Measurements from ENCODE around the gene FKBP1A.

FKBP1A gene

DNA sequence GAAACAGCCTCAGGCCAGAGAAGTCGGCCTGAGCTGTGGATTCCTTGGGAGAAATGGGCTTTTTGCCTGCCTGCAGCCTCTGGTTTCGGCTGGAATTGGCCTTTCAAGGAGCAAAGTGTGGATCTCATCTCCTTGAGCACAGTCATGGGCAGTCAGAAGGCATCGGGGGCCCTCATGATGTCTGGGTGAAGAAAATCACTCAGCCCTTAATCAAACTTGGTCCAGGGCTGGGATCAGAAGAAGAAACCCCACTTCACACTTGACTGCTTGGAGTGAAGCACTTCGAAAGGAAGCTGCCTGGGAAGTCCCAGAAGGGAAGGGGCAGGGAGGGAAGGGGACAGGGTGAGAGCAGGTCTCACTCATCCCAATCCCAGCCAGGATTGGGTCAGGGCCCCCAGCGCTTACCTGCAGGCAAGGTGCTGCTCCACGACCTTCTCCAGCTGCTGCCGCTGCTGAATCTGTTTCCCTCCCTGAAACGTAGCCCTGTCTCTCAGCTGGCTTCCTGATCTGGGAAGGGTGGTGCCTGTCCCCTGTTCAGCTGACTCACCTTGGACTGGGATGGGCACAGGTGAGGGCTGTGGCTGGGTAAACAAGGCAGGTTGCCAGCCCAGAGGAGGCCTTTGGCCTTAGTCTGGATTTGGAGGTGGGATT, 64.0 kb downstream of the FKBP1A start, which contains the start of gene SDCBP2:
Gene SDCBP2, minus strand, starts transcription at position 460 of the 651 bp plus-strand sequence. CDS start 8,723 bp downstream, outside the sequence.
- no peaks in the 10 kb centered on the region for H3K9me3 ChIP-seq (ENCODE audit: control insufficient read depth, insufficient read depth, low read length)
- H3K27me3 ChIP-seq (ENCODE audit: control insufficient read depth, insufficient read depth, low read length) = no peaks in the 10 kb centered on the region
- peaks cover 7% of the 10 kb centered on the region for H3K4me1 ChIP-seq (ENCODE audit: control insufficient read depth, insufficient read depth, low read length)
- no peak within 1 kb of the TSS for H3K27ac ChIP-seq (ENCODE audit: low read depth, low read length)
- no peak within 1 kb of the TSS for H3K4me3 ChIP-seq (ENCODE audit: low read depth, low read length)
- 0 out of 2 replicates have a peak, but pooled peaks cover 7% of the 10 kb centered on the region for H3K36me3 ChIP-seq (ENCODE audit: control insufficient read depth, insufficient read depth, low read length)
- H3K9ac ChIP-seq (ENCODE audit: low read depth, low read length) = no peak within 1 kb of the TSS

DNA sequence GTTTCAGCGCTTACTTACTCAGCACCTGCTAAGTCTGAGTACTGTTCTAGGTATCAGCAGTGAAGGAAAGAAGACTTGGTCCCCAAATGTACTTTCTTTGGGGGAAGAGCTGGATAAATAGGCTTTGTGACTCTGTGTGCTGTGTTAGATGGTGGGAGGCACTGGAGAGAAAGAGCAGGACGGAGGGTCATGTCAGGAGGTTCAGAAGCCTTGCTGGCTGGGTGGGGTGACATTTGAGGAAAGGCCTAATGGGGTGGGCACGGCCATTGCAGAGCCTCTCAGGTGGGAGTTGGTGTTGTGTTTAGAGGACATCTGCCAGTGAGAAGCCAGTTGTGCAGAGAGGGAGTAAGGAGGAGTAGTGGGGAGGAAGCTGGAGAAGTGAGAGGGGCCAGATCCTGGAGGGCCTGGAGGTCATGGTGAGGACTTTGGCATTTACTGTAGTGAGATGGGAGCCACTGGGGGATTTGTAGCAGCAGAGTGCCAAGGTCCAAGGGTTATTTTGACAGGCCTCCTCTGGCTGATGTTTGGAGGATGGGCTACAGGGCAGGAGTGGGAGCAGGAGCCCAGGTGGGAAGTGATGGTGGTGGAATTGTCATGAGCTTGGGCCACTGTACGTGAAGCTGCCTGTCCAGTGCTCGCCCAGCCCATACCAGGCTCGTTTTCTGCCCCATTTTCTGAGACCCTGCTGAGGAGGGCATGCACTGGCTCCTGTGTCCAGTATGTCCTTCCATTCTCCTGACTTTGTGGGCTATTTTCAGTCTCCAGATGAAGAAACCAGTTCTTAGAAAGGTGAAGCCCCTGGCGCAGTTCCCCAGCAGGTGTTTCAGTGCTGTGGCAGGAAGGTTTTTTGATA, 64.8 kb downstream of the FKBP1A start:
- no peaks in the 10 kb centered on the region for H3K27me3 ChIP-seq (ENCODE audit: control insufficient read depth, insufficient read depth, low read length)
- no peaks in the 10 kb centered on the region for H3K9me3 ChIP-seq (ENCODE audit: control insufficient read depth, insufficient read depth, low read length)
- 0 out of 2 replicates have a peak, but pooled peaks cover 7% of the 10 kb centered on the region for H3K36me3 ChIP-seq (ENCODE audit: control insufficient read depth, insufficient read depth, low read length)
- no peak overlapping the region for H3K9ac ChIP-seq (ENCODE audit: low read depth, low read length)
- no peak overlapping the region for H3K27ac ChIP-seq (ENCODE audit: low read depth, low read length)
- H3K4me3 ChIP-seq (ENCODE audit: low read depth, low read length) = no peak overlapping the region
- peaks cover 7% of the 10 kb centered on the region for H3K4me1 ChIP-seq (ENCODE audit: control insufficient read depth, insufficient read depth, low read length)

DNA sequence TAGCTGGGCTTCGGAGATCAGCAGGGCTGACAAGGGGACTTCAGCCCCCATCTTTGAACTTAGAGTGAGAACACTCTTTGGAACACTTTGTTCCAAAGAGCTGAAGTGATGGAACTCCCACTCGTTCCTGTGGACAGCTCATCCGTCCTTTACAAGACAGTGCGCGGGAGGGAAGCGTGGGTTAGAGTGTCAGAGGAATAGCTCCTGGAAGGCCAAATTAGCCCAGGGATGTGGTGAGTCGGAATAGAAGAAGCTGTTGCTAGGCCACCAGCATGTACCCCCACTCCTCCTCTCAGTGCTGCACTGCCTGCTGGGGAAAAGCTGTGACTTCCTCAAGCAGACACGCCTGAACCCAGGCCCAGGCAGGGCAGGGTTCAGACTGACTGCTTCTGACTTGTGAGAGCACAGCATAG, 65.6 kb downstream of the FKBP1A start:
- Histone ChIP-seq H3K9ac (ENCODE audit: low read depth, low read length) (no peak overlapping the region), H3K27me3 (ENCODE audit: control insufficient read depth, insufficient read depth, low read length) (no peaks in the 10 kb centered on the region), H3K4me1 (ENCODE audit: control insufficient read depth, insufficient read depth, low read length) (peaks cover 7% of the 10 kb centered on the region), H3K27ac (ENCODE audit: low read depth, low read length) (no peak overlapping the region), H3K4me3 (ENCODE audit: low read depth, low read length) (no peak overlapping the region), H3K36me3 (ENCODE audit: control insufficient read depth, insufficient read depth, low read length) (0 out of 2 replicates have a peak, but pooled peaks cover under 1% of the 10 kb centered on the region), H3K9me3 (ENCODE audit: control insufficient read depth, insufficient read depth, low read length) (no peaks in the 10 kb centered on the region)

DNA sequence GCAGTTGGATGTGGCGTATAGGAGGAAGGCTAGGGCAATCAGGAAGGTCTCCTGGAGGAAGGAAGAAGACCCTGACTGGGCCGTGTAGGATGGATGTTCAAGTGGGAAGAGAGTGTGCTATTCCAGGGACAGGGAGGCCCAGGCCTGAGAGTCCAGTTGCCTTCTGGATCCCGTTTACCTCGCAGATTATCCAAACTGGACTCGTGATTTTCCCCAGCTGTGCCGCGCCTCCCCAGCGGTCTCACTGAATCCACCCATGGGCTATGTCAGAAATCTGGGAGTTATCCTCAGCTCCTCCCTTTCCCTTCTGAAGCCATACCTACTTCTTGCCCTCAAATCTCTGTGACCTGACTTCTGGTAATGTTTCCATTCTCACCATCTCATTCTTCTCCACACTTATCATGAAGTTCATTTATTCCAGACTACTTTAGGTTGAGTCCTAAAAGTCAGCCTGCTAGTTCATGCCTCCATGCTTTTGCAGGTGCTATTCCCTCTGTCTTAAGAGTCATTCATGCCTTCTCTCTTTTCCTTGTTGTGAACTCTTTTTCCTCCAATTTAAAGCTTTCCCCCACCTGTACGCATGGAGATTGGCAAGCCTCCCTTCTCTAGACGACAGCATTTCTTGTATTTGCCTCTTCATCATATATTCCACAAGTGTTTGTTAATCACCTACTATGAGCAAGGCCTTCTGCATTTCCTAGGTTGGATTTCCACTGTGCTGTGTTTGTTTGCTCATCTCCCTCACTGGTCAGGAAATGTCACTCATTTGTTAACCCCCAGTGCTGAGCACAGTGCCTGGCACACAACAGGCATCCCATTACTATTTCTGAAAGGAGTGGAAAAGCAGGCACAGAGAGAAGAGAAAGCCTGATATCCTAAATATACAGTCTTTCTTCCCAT, 66.6 kb downstream of the FKBP1A start:
- Histone ChIP-seq H3K4me3 (ENCODE audit: low read depth, low read length) (peak overlapping the region; percentile 96), H3K27ac (ENCODE audit: low read depth, low read length) (peak overlapping the region; percentile 93), H3K9me3 (ENCODE audit: control insufficient read depth, insufficient read depth, low read length) (no peaks in the 10 kb centered on the region), H3K4me1 (ENCODE audit: control insufficient read depth, insufficient read depth, low read length) (peaks cover 7% of the 10 kb centered on the region), H3K36me3 (ENCODE audit: control insufficient read depth, insufficient read depth, low read length) (no peaks in the 10 kb centered on the region), H3K27me3 (ENCODE audit: control insufficient read depth, insufficient read depth, low read length) (no peaks in the 10 kb centered on the region), H3K9ac (ENCODE audit: low read depth, low read length) (peak overlapping the region; percentile 98)

DNA sequence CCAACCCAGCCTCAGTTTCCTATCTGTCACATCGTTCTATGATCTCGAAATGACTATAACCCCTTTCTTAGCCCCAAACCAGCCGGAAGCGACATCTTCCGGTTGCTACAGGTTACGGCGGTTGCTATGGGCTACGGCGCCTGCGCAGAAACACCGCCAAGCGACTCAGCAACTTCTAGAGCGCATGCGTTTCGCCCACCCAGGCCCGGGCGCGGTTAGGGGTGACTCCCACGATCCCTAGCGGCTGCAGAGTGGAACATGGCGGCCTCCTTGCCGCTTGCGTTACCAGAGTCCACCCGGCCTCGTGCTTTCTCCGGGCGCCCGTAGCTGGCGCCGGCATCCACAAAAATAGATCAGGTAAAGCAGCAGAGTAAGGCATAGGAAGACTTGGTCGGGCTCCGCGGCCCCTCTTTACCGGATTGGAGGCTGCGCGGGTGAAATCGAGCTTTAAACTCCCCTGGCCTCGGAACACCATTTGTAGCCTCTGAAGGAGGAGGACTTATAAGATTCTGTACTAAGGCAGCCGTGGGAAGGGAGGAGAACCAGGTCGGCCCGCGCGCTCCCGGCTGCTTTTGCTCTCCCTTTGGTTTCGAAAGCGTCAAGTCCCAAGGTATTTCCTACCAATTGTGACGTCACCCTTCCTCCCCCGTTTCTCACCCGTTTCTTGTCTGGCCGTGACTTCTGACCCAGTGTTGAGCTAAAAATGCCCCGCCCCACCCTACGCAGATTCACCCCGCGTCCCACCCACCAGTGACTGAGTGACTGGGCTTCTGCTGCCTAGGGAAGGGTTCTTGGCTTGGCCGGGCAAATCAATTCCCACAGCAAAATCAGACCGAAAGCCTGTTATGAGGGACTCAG, 67.5 kb downstream of the FKBP1A start:
- no peaks in the 10 kb centered on the region for H3K9me3 ChIP-seq (ENCODE audit: control insufficient read depth, insufficient read depth, low read length)
- peak overlapping the region; percentile 96 for H3K4me3 ChIP-seq (ENCODE audit: low read depth, low read length)
- peak overlapping the region; percentile 98 for H3K9ac ChIP-seq (ENCODE audit: low read depth, low read length)
- H3K4me1 ChIP-seq (ENCODE audit: control insufficient read depth, insufficient read depth, low read length) = peaks cover 7% of the 10 kb centered on the region
- H3K36me3 ChIP-seq (ENCODE audit: control insufficient read depth, insufficient read depth, low read length) = no peaks in the 10 kb centered on the region
- peak overlapping the region; percentile 93 for H3K27ac ChIP-seq (ENCODE audit: low read depth, low read length)
- no peaks in the 10 kb centered on the region for H3K27me3 ChIP-seq (ENCODE audit: control insufficient read depth, insufficient read depth, low read length)

DNA sequence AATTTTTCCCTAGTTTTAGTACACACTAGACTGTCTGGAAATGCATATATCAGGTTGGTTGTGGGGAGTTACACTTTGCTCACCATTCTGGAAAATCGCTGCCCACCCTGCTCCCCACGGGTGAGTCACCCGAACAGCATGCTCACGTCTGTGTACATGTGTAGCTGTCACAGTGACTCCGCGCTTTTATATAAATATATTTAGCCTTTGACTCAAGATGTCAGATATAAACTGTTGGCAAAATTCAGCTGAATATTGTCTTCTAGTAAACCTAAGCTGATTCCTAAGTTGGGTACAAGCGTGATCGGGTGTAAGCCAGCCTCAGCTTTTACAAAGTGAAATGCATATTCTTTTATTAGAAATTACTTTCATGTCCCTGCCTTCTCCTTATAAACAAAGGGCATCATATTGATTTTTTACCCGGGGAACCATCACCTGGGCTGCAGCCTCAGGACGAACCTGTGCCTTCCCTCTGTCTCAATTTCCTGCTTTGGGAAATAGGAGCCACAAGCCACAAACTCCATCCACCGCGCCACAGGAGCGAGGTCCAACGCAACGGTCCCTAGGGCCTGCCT, 68.2 kb downstream of the FKBP1A start:
- Histone ChIP-seq H3K27me3 (ENCODE audit: control insufficient read depth, insufficient read depth, low read length) (no peaks in the 10 kb centered on the region), H3K9ac (ENCODE audit: low read depth, low read length) (no peak overlapping the region; the same call in 1 of the 2 replicates), H3K36me3 (ENCODE audit: control insufficient read depth, insufficient read depth, low read length) (no peaks in the 10 kb centered on the region), H3K4me3 (ENCODE audit: low read depth, low read length) (peak overlapping the region; percentile 96), H3K4me1 (ENCODE audit: control insufficient read depth, insufficient read depth, low read length) (peaks cover 7% of the 10 kb centered on the region), H3K27ac (ENCODE audit: low read depth, low read length) (no peak overlapping the region), H3K9me3 (ENCODE audit: control insufficient read depth, insufficient read depth, low read length) (no peaks in the 10 kb centered on the region)

DNA sequence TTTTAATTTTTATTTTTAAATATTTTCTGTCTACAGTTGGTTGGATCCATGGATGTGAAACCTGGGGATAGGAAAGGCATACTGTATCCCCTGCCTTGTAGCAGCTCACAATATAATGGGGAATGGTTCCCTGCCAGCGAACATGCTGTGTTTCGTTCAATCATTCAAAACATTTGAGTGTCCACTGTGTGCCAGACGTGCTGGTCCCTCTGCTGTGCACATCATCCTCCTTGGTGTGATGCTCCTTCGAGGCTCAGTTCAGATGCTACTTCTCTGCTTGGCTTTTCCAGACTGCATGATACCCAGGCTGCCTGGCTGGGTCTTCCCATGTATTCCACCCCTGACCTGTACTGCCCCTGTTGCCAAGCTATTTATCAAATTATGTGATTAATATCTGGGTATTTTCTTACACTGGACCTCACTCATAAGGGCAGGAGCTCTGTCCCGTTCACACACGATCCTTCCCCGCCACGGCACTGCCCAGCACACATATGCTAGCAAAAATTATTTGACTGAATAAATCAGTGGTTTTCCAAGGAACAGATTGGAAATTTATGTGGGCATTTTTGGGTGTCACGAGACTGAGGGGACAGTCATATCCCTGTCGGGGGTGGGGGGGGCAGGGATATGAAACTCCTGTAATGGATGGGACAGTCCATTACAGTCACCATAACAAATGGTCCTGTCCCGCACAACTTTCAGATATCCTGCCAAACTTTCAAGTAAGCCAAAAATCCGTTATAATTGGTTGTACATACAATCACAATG, 68.8 kb downstream of the FKBP1A start:
- peaks cover 7% of the 10 kb centered on the region for H3K4me1 ChIP-seq (ENCODE audit: control insufficient read depth, insufficient read depth, low read length)
- no peak overlapping the region for H3K4me3 ChIP-seq (ENCODE audit: low read depth, low read length)
- no peak overlapping the region for H3K9ac ChIP-seq (ENCODE audit: low read depth, low read length)
- no peaks in the 10 kb centered on the region for H3K36me3 ChIP-seq (ENCODE audit: control insufficient read depth, insufficient read depth, low read length)
- H3K27ac ChIP-seq (ENCODE audit: low read depth, low read length) = no peak overlapping the region
- no peaks in the 10 kb centered on the region for H3K9me3 ChIP-seq (ENCODE audit: control insufficient read depth, insufficient read depth, low read length)
- no peaks in the 10 kb centered on the region for H3K27me3 ChIP-seq (ENCODE audit: control insufficient read depth, insufficient read depth, low read length)

DNA sequence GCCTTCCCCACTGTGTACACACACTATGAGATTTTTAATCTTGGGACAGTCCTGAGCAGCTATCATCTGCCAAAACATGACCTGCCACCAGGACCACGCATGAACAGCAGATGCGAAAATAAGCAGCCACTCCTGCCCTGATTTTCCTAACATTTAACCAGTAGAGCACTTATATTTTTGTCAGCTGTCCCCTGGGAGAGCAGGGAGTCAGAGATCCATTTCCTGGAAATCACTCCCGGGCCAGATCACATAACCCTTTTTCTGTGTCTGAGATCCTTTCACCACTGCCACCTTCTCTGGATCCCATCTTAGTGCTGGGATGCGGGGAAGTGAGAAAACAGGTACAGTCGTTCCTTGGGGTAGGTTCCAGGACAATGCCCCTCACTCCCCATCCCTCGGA, 69.6 kb downstream of the FKBP1A start:
- H3K9me3 ChIP-seq (ENCODE audit: control insufficient read depth, insufficient read depth, low read length) = no peaks in the 10 kb centered on the region
- H3K4me3 ChIP-seq (ENCODE audit: low read depth, low read length) = no peak overlapping the region
- no peak overlapping the region for H3K9ac ChIP-seq (ENCODE audit: low read depth, low read length)
- peaks cover 7% of the 10 kb centered on the region for H3K4me1 ChIP-seq (ENCODE audit: control insufficient read depth, insufficient read depth, low read length)
- H3K27me3 ChIP-seq (ENCODE audit: control insufficient read depth, insufficient read depth, low read length) = no peaks in the 10 kb centered on the region
- no peak overlapping the region for H3K27ac ChIP-seq (ENCODE audit: low read depth, low read length)
- no peaks in the 10 kb centered on the region for H3K36me3 ChIP-seq (ENCODE audit: control insufficient read depth, insufficient read depth, low read length)

DNA sequence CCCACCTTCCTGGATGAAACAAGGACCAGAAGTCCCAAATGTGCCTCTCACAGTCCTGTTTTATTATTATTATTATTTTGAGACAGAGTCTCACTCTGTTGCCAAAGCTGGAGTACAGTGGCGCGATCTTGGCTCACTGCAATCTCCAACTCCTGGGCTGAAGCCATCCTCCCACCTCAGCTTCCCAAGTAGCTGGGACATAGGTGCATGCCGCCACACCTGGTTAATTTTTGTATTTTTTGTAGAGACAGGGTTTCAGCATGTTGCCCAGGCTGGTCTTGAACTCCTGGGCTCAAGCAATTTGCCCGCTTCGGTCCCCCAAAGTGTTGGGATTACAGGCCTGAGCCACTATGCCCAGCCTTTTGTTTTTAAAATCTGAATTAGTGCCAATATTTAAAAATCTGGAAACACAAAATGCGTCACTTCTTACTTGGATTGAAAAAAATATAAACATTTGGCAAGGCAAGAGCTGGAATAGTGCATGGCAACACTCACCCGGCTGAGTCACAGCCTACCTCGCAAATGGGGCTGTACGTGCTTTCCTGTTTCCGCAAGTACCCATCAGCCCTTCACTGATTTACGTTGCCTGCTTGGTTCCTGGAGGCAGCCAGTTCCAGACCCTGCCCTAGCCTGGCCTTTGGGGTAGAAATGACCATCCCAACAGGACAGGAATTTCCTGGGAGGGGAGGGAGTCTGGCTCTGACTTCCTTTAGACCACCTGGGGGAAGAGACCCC, 70.2 kb downstream of the FKBP1A start:
- Histone ChIP-seq H3K36me3 (ENCODE audit: control insufficient read depth, insufficient read depth, low read length) (no peaks in the 10 kb centered on the region), H3K4me3 (ENCODE audit: low read depth, low read length) (no peak overlapping the region), H3K9me3 (ENCODE audit: control insufficient read depth, insufficient read depth, low read length) (no peaks in the 10 kb centered on the region), H3K4me1 (ENCODE audit: control insufficient read depth, insufficient read depth, low read length) (peaks cover 7% of the 10 kb centered on the region), H3K27me3 (ENCODE audit: control insufficient read depth, insufficient read depth, low read length) (no peaks in the 10 kb centered on the region), H3K27ac (ENCODE audit: low read depth, low read length) (no peak overlapping the region), H3K9ac (ENCODE audit: low read depth, low read length) (no peak overlapping the region)

Data from HUES48 (cell line).